ENCODE measurements around the gene PLSCR5. TPM values are rescaled to one million over a fixed set of nuclear protein-coding genes. Genes with fewer than 3 reads are reported as not detected.

Gene PLSCR5
- total and polyA plus RNA-seq, 2 experiments from 2014 or later, result not detected

- no peaks in the 10 kb centered on the region for H3K4me1 ChIP-seq (ENCODE audit: insufficient read depth)
- peaks cover 4% of the 10 kb centered on the region; the same call in 1 of the 2 replicates for H3K36me3 ChIP-seq (ENCODE audit: insufficient read depth)
- no peak overlapping the region for H3K4me2 ChIP-seq
- no peak overlapping the region for H3K4me3 ChIP-seq
- peaks cover 8% of the 10 kb centered on the region for H3K27me3 Mint-ChIP-seq (ENCODE audit: insufficient read depth, low read depth, poor library complexity)
- H3K9me2 ChIP-seq (ENCODE audit: insufficient read depth), result peaks cover 15% of the 10 kb centered on the region; the same call in 1 of the 2 replicates
- no peaks in the 10 kb centered on the region for H3K27me3 ChIP-seq (ENCODE audit: insufficient read depth)
- no peak overlapping the region for H3K27ac Mint-ChIP-seq
- peaks cover 12% of the 10 kb centered on the region; the same call in 2 of the 3 replicates for H3K36me3 Mint-ChIP-seq (ENCODE audit: low read depth)
- H3K9me3 Mint-ChIP-seq, result peaks cover 15% of the 10 kb centered on the region; the same call in 2 of the 3 replicates
- no peak overlapping the region for H3K4me3 Mint-ChIP-seq
- no peaks in the 10 kb centered on the region for H3K4me1 Mint-ChIP-seq
- TF ChIP-seq REST (IDR thresholded peaks at IDR 0.05; ENCODE audit: unreplicated experiment) (no peak), ZNF331 (CRISPR knock-in tag; IDR thresholded peaks at IDR 0.05; ENCODE audit: low read depth) (no peak), JUNB (IDR thresholded peaks at IDR 0.05; ENCODE audit: unreplicated experiment) (no peak), EZH2phosphoT487 (IDR thresholded peaks at IDR 0.05; ENCODE audit: unreplicated experiment) (no peak), ZNF114 (CRISPR knock-in tag; IDR thresholded peaks at IDR 0.05) (no peak), POLR2AphosphoS5 (IDR thresholded peaks at IDR 0.05; ENCODE audit: low read depth) (no peak), ETS1 (IDR thresholded peaks at IDR 0.05) (no peak), CTCF (conservative IDR thresholded peaks at IDR 0.05; ENCODE audit: low read depth in 2 of 2) (no peak), STAT1 (IDR thresholded peaks at IDR 0.05; ENCODE audit: unreplicated experiment) (no peak), NANOG (IDR thresholded peaks at IDR 0.05; ENCODE audit: borderline replicate concordance) (no peak), CREB1 (CRISPR knock-in tag; IDR thresholded peaks at IDR 0.05; ENCODE audit: low read depth) (no peak), ZNF462 (CRISPR knock-in tag; IDR thresholded peaks at IDR 0.05) (no peak), EZH2 (IDR thresholded peaks at IDR 0.05; ENCODE audit: low read depth, unreplicated experiment) (no peak)
- no peak for ATAC-seq
- no peaks in the 10 kb centered on the region for H3F3A ChIP-seq (replicated peaks; ENCODE audit: low read depth)
- H3K79me2 ChIP-seq (replicated peaks; ENCODE audit: insufficient read depth), result no peaks in the 10 kb centered on the region
- no peak overlapping the region for H2AFZ ChIP-seq
- DNase-seq (ENCODE audit: low spot score), result no peak
- H4K20me1 ChIP-seq (replicated peaks; ENCODE audit: insufficient read depth), result no peaks in the 10 kb centered on the region
- no peak overlapping the region for H3K27ac ChIP-seq (ENCODE audit: low read depth)
These were observed 43.7 kb downstream of the PLSCR5 start for GRCh38 chr3:146561463-146561862.

All from GM23338 (cell line).